Keratinocyte (primary cell): ENCODE measurements around the gene SUSD6. TPM values are rescaled to one million over a fixed set of nuclear protein-coding genes. Genes with fewer than 3 reads are reported as not detected.

Experiments
- DNase-seq: peaks from one replicate; pipeline ENCODE4 v3.0.0-alpha.2; 2011; ENCODE audit warnings: low read depth, missing footprints, low spot score
- FAIRE-seq: peaks from 2 replicates; lab custom pipeline; 2011; peaks lifted over from hg19 to GRCh38; lab: Jason Lieb, UNC
- H2AFZ ChIP-seq: 2 replicates; pipeline ENCODE4 v1.6.0; 2012; ENCODE audit warnings: low read length, control low read depth, inconsistent platforms; ENCODE audit not compliant: control insufficient read depth
- H3K27ac ChIP-seq: 2 replicates; pipeline ENCODE4 v1.5.1; 2011; ENCODE audit warnings: low read length; ENCODE audit not compliant: control insufficient read depth, insufficient read depth
- H3K27me3 ChIP-seq: 3 replicates; pipeline ENCODE4 v1.6.0; 2011; ENCODE audit warnings: low read length; ENCODE audit not compliant: control insufficient read depth, insufficient read depth; ENCODE audit errors: extremely low read depth
- H3K36me3 ChIP-seq, 2 experiments: 2 replicates in 1 of 2; 3 replicates in 1 of 2; pipeline ENCODE4 v1.5.1; 2011; ENCODE audit warnings: low read length in 2 of 2, mild to moderate bottlenecking in 1 of 2; ENCODE audit not compliant: control insufficient read depth in 2 of 2, insufficient read depth in 2 of 2; ENCODE audit errors: extremely low read depth in 1 of 2
- H3K4me1 ChIP-seq: 3 replicates; pipeline ENCODE4 v1.5.1; 2011; ENCODE audit warnings: low read length; ENCODE audit not compliant: control insufficient read depth, insufficient read depth; ENCODE audit errors: extremely low read depth
- H3K4me2 ChIP-seq: 3 replicates; pipeline ENCODE4 v1.6.0; 2011; ENCODE audit warnings: low read depth, low read length; ENCODE audit not compliant: control insufficient read depth, insufficient read depth; ENCODE audit errors: extremely low read depth
- H3K4me3 ChIP-seq, 3 experiments: fragments of 200-600 bp in 1 of 3; sonication (generic) in 1 of 3; 2 replicates in 2 of 3; 3 replicates in 1 of 3; pipeline ENCODE4 v1.5.1; 2011 to 2016; ENCODE audit warnings: low read length in 3 of 3, mild to moderate bottlenecking in 3 of 3, control low read depth in 2 of 3, inconsistent platforms in 1 of 3, low read depth in 1 of 3, mixed read lengths in 1 of 3, mixed run types in 1 of 3, moderate library complexity in 1 of 3; ENCODE audit not compliant: control insufficient read depth in 2 of 3, insufficient read depth in 2 of 3; ENCODE audit errors: extremely low read depth in 1 of 3
- H3K79me2 ChIP-seq: 2 replicates; pipeline ENCODE4 v1.6.0; 2012; ENCODE audit warnings: low read length; ENCODE audit not compliant: control insufficient read depth, insufficient read depth
- H3K9ac ChIP-seq: 3 replicates; pipeline ENCODE4 v1.6.0; 2011; ENCODE audit warnings: low read length; ENCODE audit not compliant: control insufficient read depth, insufficient read depth; ENCODE audit errors: extremely low read depth
- H3K9me1 ChIP-seq: 3 replicates; pipeline ENCODE4 v1.6.0; 2011; ENCODE audit warnings: low read length; ENCODE audit not compliant: control insufficient read depth, insufficient read depth; ENCODE audit errors: extremely low read depth
- H3K9me3 ChIP-seq: 2 replicates; pipeline ENCODE4 v1.5.1; 2012; ENCODE audit warnings: low read depth, low read length; ENCODE audit not compliant: control insufficient read depth
- H4K20me1 ChIP-seq: 3 replicates; pipeline ENCODE4 v1.6.0; 2011; ENCODE audit warnings: low read length; ENCODE audit not compliant: control insufficient read depth, insufficient read depth; ENCODE audit errors: extremely low read depth
- CTCF ChIP-seq, 3 experiments: IDR thresholded peaks in 1 of 3; conservative IDR thresholded peaks in 1 of 3; optimal IDR thresholded peaks in 1 of 3; 2 replicates in 2 of 3; 3 replicates in 1 of 3; pipeline versions ENCODE3 to v1.5.1; 2011; ENCODE audit warnings: low read length in 3 of 3, mild to moderate bottlenecking in 3 of 3, moderate library complexity in 2 of 3, control low read depth in 1 of 3, inconsistent platforms in 1 of 3; ENCODE audit not compliant: insufficient read depth in 2 of 3; ENCODE audit errors: extremely low read depth in 1 of 3
- EZH2 ChIP-seq: IDR thresholded peaks from one replicate; pipeline ENCODE4 v1.6.1; 2012; ENCODE audit warnings: inconsistent platforms, mild to moderate bottlenecking, low read length, moderate library complexity
- dilution Hi-C: fragments of 300-500 bp; cut with MboI; formaldehyde crosslinking; loops from one replicate; pipeline ENCODE4 v1.7.0; 2020; ENCODE audit warnings: low sequenced_read_pairs; ENCODE audit not compliant: extremely low pct_ligation_motif_present
- polyA plus RNA-seq, 5 experiments: library from polyadenylated mRNA; depleted of rRNA in 3 of 5; stranded (reverse) in 3 of 5; stranded (forward) in 1 of 5; unstranded in 1 of 5; fragments of >200 nt; gene quantifications; 1 replicate in 1 of 5; 2 replicates in 3 of 5; 3 replicates in 1 of 5; pipeline versions ENCODE4 v1.2.1 to v1.2.3, GENCODE V29; 2011 to 2012; ENCODE audit warnings: missing spikeins in 2 of 5, low read depth in 1 of 5, low replicate concordance in 1 of 5

The SUSD6 gene
- polyA plus RNA-seq, 1 donor (not counting 4 experiments of a cell fraction or from before 2014, with no cell fraction given) = 10.5 TPM

GRCh38 chr14:69708049-69708448 is 96.7 kb downstream of the SUSD6 start:
- Histone ChIP-seq H4K20me1 (no peaks in the 10 kb centered on the region), H3K79me2 (no peaks in the 10 kb centered on the region), H3K4me1 (peaks cover 16% of the 10 kb centered on the region), H3K9me1 (no peaks in the 10 kb centered on the region), H3K4me2 (no peak overlapping the region), H2AFZ (no peak overlapping the region), H3K36me3 (peaks cover 12 to 20% of the 10 kb centered on the region in 2 experiments), H3K27ac (no peak overlapping the region), H3K27me3 (no peaks in the 10 kb centered on the region), H3K9me3 (no peaks in the 10 kb centered on the region), H3K9ac (no peak overlapping the region), H3K4me3 (no peak overlapping the region)
- FAIRE-seq = no peak
- no peak for TF ChIP-seq CTCF (optimal IDR thresholded peaks at IDR 0.05 in 1 of 3, IDR thresholded peaks at IDR 0.05 in 1 of 3, conservative IDR thresholded peaks at IDR 0.05 in 1 of 3; ENCODE audit: extremely low read depth in 1 of 3, insufficient read depth in 2 of 3, low read length in 3 of 3)
- no peak for TF ChIP-seq EZH2
- dilution Hi-C loops = no loop called here
- DNase-seq = no peak

DNA sequence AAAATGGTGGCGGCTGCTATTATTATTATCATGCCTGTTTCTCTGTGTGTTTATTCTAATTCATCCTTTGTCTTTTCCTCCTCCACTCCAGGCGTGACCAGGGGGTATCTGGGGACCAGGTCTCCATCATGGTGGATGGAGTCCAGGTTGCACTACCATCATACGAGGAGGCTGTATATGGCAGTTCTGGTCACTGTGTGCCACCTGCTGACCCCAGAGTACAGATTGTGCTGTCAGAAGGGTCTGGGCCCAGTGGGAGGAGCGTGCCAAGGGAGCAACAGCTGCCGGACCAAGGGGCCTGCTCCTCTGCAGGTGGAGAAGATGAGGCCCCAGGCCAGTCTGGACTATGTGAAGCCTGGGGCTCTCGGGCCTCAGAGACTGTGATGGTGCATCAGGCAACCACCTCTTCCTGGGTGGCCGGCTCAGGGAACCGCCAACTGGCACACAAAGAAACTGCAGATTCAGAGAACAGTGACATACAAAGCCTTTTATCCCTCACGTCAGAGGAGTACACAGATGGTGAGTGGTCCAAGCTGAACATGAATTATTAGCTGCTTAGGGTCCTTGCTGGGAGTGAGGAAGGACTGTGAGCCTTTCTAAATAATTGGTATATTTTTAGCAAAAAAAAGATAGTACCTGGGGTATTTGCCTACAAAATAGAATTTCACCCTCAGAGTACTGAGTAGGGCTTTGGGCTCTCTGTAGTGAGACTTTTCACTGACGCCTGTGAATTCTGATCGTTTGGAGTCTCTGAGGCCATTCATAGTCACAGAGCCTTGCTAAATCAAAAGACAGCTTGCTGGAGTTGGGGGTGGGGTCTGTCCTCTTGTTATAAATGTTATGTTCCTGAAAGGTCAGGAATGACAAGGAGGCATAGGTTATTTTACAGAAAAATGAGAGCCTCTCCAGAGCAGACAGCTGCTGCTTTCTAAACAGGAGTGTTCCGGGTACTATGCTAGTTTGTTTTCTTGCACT is 97.5 kb downstream of the SUSD6 start:
- no peak overlapping the region for H3K4me2 ChIP-seq
- dilution Hi-C loops = no loop called here
- H3K4me1 ChIP-seq = peaks cover 25% of the 10 kb centered on the region
- no peak overlapping the region for H3K27ac ChIP-seq
- no peaks in the 10 kb centered on the region for H4K20me1 ChIP-seq
- no peaks in the 10 kb centered on the region for H3K9me1 ChIP-seq
- no peak overlapping the region for H3K4me3 ChIP-seq
- H2AFZ ChIP-seq = no peak overlapping the region
- H3K9me3 ChIP-seq = no peaks in the 10 kb centered on the region
- TF ChIP-seq CTCF (optimal IDR thresholded peaks at IDR 0.05 in 1 of 3, IDR thresholded peaks at IDR 0.05 in 1 of 3, conservative IDR thresholded peaks at IDR 0.05 in 1 of 3; ENCODE audit: extremely low read depth in 1 of 3, insufficient read depth in 2 of 3, low read length in 3 of 3) (peak; percentile 26 to 41 (median 29)), EZH2 (no peak)
- FAIRE-seq (no peak), DNase-seq (no peak)
- peaks cover 12 to 16% of the 10 kb centered on the region in 2 experiments for H3K36me3 ChIP-seq
- H3K79me2 ChIP-seq = no peaks in the 10 kb centered on the region
- no peaks in the 10 kb centered on the region for H3K27me3 ChIP-seq
- H3K9ac ChIP-seq = no peak overlapping the region
